ENCODE results near the gene FGF19.

The FGF19 gene

DNA sequence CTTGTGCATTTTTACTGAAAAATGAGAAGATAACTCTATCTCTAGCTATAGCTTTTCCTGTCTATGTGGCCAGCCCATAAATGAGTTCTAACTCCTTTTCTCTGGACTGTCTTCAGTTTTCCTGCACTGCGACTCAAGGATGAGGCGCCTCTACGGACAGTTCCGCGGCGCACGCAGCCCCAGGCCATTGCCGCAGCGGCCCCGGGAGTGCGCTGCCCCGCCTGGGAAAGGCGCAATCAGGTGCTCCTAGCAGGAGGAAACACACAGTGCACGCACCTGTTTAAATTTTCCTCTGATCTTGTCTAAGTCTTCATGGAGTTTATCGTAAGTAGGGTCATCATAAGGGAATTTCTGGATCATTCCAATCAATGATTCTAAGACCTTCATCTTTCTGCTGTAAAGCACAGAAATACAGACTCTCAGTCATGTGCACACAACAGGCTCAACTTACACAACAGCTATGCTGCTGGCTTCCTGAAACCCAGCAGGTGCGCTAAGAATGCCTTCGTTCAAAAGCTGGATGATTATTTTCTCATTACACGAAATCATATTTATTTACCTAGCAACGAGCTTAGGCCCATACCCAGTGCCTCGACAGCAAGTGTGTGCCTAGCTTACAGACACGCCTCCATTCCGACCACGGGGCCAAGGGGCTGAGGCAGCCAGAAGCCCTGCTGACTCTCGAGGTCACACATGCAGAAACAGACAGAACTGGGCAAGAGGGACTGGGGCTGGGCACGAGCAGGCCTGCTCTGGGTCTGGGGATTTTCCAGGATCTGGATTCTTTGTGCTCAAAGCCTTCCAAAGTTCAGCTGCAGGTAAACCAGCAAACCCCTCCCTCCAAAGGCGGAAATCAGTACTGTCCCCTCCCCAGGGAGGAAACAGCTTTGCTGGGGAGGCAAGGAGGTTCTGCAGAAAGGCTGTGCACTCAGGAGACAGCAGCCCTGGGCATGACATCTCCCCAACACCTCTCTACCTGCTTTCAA lies 35.9 kb downstream of the FGF19 start:
- no peak for DNase-seq

DNA sequence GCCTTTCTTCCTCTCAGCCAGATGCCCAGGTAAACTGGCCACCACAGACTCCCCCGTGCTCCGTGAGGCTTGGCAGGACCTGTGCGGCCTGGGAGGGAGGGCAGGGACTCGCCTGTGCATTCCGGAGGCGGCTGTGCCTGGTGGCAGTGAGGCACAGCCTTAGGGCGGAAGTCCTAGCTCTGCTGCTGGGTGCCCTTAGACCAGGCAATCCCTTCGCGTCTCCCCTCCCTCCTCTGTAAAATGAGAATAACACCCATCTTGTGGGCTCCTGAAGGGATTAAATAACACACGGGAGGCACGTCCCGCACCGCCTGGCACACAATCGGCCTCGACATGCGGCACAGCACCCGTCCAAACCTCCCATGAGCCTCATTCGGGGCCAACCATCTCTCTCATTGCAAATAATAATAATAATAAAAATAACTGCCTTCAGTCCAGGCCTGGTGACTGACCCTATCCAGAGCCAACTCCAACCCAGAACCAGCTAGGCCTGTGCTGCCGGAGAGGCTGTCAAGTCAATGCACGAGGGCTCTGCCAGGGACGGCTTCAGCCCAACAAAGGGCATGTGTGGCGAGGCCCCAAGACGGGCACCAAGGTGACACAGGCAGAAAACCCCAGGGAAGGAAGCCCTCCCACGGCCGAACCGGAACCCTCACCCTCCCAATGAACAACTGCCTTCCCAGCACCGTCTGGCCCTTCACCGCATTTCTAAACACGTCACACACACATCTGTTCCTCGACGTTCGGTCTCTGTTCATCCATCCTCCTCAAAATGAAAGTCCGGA lies 36.9 kb downstream of the FGF19 start:
- no peak for DNase-seq

DNA sequence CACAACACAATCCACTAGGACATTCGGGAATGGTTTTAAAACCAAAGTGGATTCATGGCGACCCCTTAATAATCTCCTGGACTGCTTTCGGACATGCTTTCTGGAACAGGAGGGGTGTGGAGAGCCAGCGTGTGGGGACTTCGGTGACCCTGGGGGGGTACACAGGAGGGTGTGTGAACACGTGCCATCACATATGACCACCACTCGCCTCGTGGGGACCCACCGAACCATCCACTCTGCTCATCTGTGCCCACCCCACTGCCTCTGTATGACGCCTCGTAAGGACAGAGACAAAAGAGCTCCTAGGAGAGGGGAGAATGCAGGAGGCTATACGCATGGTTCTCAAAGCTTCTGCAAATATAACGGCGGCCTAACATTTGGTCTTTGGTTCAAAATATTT lies 37.6 kb downstream of the FGF19 start:
- DNase-seq = no peak

DNA sequence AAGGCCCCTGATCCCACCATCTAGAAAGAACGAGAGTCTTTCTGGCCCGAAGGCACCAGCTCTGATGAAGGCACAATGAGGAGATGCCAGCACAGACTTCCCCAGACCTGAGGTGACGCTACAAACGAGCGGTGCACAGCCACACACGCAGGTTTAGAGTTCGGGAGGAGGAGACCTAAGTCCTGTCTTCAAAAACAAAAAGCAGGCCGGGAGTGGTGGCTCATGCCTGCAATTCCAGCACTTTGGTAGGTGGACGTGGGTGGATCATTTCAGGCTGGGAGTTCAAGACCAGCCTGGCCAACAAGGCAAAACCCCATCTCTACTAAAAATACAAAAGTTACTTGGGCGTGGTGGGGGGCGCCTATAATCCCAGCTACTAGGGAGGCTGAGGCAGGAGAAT lies 38.2 kb downstream of the FGF19 start:
- DNase-seq = no peak

DNA sequence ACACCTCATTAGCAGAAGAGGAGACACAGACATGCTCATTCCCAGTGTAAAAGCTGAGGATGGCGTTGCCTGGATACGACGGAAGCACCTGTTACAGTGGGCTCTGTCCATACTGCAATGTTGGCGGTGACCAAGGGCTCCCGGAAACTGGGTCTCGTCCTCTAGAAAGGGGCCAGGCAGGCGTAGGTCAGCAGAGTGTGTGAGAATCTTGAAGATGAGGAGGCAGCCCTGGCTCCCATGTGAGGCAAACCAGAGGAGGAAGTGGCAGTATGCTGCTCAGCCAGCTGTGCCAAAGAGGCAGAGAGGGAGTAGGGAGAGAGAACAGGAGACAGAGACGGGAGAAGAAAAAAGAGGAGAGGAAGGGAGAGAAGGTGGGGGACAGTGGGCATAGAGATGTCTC lies 38.9 kb downstream of the FGF19 start:
- no peak for DNase-seq

DNA sequence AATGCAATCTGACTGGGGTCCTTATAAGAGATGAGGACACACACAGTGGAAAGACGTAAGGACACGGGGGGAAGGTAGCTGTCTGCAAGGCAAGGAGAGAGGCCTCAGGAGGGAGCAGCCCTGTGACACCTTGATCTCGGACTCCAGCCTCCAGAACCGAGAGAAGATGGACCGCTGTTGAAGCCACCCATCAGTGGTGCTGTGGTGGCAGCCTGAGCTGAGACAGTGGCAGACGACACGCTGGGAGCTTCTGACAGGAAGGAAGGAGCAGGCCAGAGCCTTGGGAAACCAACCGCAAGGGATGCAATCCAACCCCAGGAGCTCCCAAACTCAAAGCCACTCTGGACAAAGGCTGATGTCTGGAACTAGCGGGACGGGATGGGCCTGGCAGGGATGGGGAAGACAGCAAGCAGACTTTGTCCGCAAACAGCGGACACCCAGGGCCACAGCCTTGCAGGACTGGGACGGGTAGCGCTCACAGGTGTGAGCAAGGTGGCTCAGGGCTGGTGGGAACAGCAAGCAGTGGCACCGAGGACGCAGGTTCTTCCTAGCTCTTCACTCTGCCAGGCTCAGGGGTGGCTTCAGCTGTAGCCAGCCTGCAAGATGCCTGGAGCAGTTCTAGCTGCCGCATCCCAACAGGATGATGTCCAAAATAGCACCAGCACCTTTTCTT lies 39.6 kb downstream of the FGF19 start:
- no peak for DNase-seq

DNA sequence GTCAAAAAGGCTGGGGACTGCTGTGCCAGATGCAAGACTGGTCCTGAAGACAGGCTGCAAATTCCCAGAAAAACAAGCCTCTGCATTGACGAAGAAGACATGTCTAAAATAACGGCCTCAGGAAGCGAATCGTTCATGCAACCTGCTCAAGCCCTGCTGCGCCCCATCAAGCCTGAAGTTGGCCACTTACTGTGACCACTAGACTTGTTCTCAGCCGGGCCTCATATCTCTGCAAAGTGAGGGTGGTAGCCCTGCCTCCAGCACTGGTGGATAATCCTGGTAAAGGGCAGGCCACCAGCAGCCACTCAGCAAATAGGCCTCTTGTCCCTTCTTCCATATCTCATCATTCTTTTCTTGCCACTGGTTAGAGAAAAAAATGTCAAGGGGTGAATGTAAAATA lies 40.5 kb downstream of the FGF19 start:
- no peak for DNase-seq

DNA sequence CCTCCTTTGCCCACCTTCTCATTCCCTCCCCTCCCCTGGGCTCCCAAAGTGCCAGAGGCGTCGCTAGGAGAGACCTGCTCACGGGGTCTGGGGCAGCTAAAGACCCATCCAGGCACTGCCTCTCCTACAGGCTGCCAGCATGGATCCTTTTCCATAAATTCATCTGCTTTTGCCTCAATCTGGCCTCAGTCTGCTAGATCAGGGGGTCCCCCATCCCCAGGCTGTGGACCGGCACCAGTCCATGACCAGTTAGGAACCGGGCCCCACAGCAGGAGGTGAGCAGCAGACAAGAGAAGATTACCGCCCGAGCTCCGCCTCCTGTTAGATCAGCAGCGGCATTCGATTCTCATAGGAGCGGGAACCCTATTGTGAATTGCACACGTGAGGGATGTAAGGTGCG lies 41.0 kb downstream of the FGF19 start:
- no peak for DNase-seq

DNA sequence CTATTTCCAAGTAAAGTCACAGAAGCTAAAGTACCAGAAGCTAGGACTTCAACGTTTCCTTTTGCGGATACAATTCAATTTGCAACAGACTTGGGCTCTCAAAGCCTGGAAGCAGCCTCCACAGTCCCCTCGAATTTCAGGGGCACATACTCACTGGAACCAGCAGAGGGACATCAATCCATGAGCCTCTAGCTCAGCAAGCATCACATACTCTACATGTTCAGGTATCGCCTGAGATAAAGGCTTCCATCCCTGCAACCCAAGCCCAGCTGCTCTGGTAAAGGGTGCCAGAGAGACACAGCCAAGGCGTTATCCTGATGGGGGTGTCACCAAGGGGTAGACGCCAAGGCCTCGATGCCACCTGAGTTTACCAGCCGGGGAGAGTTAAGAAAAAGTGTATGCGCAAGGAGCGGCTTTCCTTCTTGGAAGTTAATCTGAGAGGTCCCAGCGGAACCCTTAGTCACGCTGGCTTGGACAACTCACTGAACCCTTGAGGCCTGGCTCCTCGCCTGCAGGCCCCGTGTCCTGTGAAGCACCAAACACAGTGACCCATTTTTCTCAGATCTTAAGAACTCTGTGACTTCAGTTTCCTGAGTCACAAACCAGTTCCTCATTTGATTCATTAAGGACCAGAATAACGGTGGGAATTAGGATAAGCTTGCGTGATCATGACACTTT lies 41.7 kb downstream of the FGF19 start:
- no peak for DNase-seq

DNA sequence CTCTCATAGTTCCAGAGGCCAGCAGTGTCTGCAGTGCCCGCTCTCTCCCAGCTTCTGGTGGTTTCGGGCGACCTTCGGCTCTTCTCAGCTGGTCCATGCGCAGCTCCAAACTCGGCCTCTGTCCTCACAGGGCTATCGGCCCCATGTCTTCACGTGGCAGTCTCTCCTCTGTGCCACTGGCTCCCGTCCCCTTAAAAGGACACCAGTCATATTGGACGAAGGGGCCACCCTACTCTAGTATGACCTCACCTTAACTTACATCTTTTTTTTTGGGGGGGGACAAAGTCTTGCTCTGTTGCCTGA lies 42.5 kb downstream of the FGF19 start:
- DNase-seq = no peak

DNA sequence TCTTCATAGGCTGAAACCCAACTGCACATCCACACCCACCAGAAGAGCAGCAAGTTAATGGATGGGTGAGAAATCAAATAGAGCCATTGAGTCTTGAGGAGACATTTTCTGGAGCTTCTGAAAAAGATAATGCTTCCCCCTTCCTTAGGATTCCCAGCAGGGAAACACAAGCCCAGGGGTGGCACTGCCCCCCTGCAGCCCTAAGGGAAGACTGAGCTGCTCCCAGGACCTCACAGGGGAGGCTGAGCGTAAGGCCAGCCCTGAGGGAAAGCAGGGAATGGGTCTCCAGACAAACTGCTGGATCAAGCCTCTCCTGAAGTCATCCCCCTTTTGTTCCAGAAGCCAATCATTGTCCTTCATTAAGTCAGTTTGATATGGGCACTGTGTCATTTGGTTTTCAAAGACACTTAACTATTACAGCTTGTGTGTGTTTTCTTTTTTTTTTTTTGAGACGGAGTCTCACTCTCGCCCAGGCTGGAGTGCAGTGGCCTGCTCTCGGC lies 43.8 kb downstream of the FGF19 start:
- DNase-seq = no peak

DNA sequence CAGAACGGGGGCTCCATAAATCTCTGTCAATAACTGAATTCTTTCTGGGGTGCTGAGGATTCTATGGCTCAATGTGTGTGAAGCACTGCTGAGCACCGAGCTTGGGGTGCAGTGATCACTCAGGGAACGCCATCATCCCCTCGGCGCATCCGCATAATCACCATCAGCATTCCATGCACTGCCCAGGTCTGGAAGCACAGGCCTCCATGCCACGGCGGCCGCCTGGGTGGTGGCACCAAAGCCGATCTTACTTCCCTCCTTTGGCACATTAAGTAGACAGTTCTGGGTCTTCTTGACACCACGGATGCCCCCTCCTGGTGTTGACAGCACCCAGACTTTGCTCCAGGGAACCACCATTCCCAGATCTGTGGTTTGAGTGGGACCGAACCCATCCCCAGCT lies 44.2 kb downstream of the FGF19 start:
- no peak for DNase-seq

DNA sequence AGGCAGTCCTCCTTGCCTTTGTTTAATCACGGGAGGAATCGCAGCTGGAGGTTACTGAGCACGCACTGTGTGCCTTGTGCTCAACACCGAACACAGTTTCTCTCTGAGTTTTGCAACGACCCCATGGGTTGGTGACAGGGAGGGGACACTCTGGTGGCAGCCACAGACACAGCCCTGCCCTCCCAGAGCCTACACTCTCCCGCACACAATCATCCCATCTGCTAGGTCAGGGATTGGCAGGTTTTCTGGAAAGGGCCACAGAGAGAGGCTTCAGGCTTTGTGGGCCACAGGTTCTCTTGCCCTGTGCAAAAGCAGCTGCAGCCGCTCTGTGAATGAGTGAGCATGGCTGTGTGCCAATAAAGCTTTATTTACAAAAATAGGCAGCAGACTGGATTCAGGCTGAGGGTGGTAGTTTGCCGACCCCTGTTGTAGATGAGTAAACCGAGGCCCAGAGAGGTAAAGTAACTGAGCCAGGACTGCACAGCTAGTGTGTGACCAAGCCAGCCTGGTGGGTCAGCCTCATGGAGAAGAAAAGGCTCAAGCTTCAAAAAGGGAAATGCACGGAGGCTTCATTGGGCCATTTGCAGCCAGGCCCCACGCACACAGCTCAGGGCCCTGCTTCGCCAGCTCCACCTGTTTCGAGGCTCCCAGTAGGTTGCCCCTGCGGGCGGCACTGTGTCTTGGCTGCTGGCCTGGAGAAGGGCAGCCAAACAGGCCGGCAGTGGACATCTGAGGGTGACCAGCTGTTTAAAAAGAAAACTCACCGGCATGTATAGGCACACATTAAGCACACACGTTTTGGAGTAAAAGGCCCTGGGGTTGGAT lies 45.0 kb downstream of the FGF19 start:
- DNase-seq = peak; percentile 61 to 72

DNA sequence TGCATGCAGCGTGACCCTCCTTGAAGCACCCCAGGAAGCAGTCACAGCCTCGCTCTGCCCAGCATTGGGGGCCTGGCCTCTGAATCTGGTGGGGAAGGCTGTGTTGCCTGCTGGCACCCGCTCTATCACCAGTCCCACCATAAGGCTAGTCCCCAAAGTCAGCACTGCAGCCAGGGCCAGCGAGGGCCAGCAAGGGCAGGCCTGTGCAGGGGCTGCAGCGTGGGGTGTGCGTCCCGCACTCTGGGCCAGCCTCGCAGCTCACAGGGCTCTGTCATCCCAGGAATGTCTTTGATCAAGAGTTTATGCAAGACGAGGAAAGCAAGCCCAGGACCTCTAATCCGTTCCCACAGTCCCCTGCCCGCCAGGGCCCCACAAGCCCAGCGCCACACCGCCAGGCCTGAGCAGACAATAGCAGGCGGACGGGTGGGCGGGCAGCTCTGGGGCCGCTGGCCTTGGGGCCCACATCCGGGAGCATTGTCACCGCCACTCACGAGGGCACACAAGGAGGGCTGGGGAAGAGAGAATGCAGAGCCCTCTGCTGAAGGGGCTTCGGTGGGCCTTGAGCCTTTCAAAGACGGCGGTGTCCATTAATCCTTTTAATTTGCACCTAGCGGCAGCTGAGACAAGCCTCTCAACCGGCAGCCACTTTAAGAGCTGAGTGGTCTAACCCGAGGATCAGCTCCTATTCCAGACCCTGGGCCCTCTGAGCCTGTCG lies 45.8 kb downstream of the FGF19 start:
- peak in 1 of 2 experiments; percentile 51 for DNase-seq

DNA sequence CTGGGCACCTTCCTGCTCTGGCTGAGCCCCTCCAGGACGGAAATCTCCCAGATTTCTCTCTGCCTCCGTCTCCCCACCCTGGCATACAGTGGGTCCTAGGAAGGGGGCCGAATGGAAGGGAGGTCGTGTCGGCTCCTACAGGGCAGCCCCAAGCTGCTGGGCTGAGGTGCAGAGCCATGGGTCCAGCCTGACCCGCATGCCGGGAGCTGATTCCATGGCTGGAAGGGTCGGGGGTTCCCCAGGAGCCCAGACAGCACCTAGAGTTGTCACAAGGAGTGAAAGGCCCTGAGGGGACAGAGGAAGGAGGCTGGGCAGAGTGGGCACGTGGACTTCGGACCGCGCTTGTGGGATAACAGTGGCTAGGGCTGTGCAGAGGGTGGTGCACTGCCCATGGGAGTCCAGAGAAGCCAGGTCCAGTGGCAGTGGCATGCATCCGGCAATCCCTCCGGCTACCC lies 46.3 kb downstream of the FGF19 start:
- no peak for DNase-seq

DNA sequence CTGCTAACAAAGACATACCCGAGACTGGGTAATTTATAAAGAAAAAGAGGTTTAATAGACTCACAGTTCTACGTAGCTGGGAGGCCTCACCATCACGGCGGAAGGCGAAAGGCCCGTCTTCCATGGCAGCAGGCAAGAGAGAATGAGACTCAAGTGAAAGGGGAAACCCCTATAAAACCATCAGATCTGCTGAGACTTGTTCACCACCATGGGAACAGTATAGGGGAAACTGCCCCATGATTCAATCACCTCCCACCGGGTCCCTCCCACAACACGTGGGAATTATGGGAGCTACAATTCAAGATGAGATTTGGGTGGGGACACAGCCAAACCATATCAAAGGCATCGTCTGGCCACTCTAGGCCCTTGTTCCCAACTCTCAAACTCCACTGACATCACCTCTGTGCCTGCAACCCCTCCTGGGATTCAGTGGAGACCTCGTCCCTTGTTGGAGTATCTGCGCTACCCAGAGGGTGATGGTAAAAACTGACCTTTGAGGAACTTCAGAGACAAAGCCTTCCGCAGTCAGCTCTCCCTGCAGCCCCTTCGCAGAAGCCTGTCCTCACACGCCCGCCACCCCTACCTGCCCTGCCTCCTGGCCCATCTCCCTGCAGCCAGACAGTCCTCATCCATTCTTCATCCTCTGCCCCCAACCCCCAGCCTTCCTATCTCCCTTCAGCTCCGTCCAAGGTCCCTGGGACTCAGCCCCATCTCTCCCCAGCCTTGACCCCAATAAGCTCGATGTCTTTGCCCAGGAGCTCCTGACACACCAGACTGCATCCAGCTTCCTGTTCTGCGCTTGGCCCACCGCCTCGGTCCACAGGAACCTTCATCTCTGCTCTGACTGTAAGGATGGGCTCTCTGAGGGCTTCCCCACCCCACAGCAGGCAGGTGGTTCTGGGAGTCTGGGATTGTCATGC lies 47.0 kb downstream of the FGF19 start:
- no peak for DNase-seq

DNA sequence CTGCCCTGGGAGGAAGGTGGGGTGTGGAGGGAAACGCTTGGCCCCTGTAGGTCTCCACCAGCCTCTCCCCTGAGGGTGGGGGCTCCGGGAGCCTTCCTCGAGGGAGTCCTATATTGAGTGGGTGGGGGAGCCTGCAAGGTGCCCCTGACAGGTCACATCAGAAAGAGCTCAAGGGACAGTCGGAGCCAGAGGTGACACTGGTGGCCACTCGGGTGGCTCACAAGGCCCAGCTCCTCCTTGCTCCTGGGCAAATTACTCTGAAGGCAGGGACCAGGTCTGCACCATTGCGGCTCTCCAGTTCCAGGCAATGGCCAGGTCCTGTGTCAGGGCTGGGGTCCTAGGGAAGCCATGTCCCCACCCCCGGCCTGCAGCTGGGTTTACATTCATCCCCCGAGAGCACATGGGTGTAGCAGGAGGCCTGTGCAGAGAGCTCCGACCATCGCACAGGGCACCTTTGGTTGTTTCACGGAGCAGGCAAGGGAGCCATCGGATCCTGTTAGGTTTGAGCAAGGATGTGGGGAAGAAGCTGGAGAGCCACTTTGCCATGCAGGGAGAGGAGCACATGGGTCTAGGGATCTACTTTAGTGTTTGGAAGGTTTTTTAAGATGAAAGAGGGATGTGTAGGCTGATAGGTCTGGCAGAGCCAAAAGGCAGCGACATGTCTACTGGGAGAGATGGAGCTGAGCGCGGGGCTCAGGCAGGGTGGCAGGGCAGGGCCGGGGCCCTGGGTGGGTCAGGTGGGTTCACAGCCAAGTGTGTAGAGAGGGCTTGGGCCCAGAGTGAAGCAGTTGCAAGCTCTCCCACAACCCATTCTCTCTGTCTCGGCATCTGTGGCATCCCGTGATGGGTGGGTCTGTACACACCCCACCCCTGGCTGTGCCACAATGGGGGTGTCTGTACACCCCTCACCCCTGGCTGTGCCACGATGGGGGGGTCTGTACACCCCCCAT lies 48.1 kb downstream of the FGF19 start:
- DNase-seq = no peak

DNA sequence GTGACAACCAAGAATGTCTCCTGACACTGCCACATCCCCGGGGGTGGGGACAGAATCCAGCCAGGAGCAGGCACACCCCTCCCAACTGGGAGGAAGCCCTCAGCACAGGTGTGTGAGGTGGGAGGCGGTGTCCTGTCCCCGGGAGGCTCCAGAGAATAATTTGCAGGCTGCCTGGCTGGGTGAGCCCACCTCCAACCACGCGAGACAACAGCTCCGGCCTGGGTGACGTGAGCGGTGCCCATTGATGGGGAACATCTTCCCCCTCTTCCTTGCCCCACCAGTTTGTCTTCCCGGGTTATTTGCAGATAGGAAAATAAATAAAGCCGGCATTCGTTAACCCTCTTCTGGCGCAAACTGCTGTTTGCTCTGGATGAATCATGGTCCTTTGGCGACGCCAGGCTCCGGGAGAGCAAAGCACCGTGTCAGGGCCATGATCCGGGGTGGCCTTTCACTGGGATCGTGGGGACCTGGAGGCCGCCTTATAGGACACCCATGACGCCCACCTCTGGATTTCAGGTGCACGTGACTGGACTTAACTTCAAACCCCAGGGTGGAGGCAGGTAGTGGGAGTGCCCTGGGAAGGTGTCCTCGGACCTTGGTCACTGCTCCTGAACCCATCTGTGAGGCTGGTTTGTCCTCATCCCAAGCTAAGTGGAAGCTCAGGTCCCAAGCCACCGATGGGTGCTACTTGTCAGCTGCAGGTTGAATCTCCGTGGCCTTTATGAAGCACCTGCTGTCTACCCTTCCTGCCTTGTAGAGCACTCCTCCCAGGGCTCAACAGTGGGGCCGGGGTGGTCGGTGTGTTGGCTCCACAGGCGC lies 49.0 kb downstream of the FGF19 start:
- DNase-seq = peak; percentile 59 to 83
